GM18511 (cell line): ENCODE data around the gene GLIS2.

Experiments used
- ATAC-seq: cut with Tn5 transposase; IDR thresholded peaks from one replicate; pipeline ENCODE4 v1.9.1; 2021; ENCODE audit warnings: mild to moderate bottlenecking, moderate library complexity; ENCODE audit not compliant: unreplicated experiment

The GLIS2 gene

DNA sequence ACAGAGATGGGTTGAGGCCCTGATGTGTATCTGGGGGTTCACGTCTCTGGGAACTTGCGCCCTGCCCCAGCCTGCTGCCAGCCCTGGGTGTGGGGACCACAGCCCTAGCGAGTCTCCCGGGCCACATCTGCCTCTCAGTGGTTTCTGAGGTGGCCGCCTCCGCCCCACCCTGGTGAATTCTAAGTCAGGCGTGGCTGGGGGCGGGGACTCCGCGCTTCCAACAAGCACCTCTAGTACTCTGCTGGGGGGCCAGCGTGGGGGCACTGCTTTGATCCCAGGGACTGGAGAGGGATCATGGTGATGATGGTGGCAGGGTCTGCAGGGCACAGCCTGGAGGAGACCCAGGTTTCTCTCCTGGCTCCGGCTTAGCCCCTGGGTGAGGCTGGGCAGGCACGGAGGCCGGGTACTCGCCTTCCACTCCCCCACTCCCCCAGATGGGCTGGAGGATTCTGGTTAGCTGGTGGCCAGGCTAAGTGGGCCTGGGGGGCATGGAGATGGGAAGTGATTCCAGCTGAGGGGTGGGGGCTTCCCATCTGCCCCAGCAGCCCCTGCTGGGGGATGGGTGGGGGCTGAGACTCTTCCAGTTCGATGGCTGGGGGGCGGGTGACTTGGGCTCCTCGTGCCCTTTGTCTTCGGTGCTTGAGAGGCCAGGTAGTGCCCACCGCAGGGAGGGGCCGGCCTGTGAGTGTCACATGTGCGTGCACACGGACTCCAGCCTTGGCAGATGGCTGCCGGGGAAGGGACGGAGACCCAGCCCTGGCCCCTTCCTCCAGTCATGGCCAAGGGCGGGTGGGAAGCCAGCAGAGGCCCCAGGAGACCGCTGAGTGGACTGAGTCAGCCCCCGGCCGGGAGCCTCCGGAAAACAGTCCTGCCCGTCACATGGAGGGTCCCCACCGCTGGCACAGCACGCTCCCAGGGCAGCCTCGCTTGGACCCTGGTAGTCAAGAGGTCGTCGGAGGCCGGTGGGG lies 3.9 kb downstream of the GLIS2 start:
- peak; percentile 57 for ATAC-seq

DNA sequence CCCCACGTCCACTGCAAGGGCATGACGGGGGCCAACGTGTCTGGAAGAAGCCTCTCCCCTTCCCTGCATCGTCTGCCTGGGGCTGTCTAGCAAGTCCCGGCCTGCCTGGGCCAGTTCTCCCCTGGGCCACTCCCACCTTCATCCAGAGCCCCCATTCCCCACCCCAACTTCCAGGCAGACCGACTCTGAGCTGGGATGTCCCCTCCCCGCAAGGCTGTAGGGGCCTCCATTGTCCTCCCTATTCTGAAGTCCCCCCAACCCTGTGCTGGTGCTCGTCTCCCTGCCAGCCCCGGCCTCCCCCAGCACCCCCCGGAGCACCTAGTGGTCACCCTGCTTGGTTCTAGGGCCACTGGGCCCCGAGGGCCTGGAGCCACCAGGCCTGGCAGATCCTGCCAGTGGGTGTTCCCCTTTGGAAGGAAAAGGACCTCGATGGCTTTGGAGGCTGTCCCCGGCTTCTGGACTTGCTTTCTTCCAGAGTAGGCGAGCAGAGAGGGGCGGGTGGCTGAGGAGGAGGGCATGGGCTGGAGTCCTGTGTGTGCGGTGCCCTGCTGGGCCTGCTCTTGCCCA lies 4.8 kb downstream of the GLIS2 start:
- ATAC-seq = no peak

DNA sequence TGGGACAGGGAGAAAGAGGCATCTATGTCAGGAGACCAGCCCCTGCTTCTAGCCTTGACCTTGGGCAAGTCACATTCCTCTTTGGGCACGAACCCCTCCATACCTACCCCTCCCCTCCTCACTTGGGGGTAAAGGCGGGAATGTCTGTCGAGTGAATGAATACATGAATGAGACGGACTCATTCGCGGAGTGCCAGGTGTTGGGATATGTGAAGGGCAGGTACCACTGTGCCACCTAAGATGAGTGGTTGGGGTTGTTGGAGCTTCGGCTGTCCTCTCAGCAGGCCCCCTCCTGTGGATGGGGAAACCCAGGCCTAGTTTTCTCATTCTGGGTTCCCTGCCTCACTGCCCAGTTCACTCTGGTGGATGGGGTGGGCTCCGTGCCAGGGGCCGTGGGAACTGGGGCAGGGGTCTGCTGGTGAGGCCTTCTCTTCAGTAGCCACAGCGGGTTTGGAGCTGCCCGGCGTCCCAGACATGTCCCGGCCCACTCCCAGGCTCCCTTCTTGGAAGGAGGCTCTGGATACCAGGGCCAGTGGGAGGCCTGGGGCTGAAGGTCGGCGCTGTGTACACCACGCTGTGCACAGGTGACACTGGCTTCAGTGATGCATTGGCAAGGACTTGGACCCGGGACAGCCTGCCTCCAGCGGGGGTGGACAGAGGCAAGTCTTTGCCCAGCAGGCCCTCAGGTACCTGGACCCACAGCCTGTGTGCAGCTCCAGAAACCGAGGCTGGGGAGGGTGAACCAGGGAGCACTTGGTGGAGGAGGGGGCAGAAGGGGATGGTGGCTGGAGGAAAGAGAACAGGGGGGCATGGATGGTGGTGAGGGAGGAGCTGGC lies 5.6 kb downstream of the GLIS2 start:
- ATAC-seq = no peak

GRCh38 chr16:4322121-4323052 lies 6.5 kb downstream of the GLIS2 start:
- ATAC-seq = no peak

DNA sequence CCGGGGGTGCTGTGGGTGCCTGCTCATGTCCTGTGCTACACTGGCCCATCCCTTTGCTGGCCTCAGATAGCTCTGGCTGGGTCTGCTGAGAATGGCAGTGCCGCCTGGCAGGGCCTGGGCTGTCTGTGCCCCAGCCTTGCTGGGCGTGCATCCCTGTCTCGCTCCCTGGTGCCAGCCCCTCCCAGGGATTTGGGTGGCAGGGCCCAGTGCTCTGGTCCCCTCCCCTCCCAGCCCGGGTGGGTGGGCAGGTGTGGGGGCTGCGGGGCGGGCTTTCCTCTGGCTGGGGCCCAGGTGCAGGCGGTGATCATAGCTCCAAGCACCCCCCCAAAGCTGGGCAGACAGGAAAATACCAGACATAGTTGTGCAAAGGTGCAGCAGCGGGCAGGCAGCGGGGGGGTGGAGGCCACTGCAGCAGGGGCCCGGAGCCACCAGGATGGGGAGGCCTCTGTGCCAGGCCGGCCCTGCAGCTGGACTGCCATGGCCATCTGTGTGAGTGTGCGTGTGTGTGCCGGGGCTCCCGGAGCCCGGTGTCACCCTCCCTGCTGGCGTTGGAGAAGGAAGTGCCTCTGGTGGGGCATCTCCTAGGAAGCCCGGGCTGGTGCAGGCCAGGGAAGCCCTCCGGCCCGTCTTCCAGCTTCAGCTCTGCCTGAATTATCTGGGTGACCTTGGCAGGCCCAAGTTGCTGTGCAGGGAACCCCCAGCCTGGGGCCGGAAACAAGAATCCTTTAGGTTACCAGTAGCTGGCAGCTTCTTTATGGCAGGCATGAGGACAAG lies 7.4 kb downstream of the GLIS2 start:
- ATAC-seq = no peak

GRCh38 chr16:4323845-4324488 lies 8.1 kb downstream of the GLIS2 start:
- ATAC-seq = no peak

DNA sequence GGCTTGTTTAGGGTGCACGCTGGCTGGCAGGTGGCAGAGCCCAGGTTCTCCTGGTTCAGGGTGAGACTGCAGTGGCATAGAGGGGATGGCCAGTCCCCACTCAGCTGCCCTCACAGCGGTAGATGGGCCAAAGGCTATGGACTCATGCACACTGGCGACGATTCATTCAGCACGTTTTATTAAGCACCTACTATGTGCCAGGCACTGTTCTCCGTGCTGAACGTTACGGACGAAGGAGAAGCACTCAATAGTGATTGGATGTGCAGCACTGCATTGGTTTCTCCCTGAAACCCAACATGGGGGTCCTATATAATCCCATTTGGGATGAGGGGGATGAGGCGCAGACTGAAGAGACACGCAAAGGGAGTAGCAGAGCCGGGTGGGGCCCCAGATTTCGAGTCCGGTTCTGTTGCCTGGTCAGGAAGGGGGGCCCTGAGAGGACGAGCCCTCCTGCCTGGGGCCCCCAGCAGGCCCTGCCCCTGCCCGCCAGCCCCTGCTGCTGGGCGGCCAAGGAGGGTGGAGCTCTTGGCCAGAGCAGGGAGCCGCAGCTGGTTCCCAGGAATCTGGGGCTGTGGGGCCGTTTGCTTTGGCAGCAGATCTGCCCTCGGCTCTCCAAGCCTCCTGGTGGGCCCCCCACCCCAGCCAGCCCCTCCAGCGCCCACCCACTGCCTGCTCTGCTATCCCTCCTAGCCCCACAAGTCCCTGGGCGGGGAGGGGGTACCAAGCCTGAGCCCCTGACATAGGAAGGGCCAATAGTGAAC lies 8.8 kb downstream of the GLIS2 start:
- ATAC-seq = no peak

- ATAC-seq = no peak
Observed at GRCh38 chr16:4325253-4325758, 9.4 kb downstream of the GLIS2 start.

DNA sequence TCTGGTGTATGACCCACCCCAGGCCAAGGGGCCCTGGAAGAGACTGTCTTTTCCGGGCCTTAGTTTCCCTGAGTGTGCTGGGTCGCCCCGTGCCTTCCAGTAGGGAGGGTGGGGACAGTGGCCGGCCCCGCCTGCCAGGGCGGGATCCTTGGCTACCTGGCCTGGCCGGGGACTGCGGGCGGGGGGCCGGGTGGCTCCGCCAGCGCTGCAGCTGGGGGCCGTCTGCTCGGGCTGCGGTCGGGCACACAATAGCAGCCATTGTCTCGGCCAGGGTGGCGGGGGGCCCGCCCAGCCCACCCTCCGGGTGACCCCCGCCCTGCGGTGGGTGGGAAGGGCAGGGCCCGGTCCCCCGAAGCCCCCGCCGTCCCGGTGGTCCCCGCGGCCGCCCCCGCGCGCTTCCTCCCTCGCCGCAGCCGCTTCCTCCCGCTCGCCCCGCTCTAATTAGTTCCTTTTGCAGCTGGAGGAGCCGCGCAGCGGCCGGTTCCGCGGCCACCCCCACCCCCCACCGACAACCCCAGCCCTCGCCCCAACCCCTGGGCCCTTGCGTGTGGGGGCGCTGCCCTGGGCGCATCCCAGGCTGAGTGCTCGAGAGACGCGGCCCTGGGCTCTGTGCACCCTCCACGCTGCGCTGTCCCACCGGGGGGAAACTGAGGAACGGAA lies 11.6 kb downstream of the GLIS2 start:
- peak; percentile 28 for ATAC-seq

- ATAC-seq = peak; percentile 54
Observed at GRCh38 chr16:4328046-4328781, 12.3 kb downstream of the GLIS2 start.

- ATAC-seq = no peak
Observed at GRCh38 chr16:4328782-4329775, 13.2 kb downstream of the GLIS2 start.

DNA sequence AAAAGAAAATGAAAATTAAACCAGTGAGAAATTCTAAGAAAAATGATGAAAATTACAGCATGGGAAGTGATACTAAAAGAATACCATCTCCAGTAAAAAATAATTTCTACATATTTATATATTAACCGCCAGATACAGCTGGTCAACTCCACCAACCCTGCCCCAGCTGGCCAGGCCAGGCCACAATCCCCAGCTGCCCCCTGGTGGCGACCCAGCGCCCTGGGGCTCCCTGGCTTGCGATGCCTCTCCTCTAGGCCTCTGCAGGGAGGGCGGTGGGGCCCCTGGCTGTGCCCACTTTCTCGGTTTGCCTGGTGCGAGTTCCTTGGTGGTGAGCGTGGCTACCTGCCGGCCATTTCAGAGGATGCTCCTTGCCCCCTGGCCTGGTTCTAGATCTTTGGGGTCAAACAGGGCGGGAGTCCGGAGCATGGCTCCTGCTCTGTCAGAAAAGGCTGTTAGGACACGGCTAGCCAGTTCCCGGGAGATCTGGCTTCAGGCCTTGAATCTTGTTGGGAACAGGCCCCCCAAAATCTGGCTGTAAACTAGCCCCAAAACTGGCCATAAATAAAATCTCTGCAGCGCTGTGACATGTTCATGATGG lies 14.5 kb downstream of the GLIS2 start:
- ATAC-seq = no peak

- ATAC-seq = no peak
Observed at GRCh38 chr16:4332083-4332482, 16.2 kb downstream of the GLIS2 start.

DNA sequence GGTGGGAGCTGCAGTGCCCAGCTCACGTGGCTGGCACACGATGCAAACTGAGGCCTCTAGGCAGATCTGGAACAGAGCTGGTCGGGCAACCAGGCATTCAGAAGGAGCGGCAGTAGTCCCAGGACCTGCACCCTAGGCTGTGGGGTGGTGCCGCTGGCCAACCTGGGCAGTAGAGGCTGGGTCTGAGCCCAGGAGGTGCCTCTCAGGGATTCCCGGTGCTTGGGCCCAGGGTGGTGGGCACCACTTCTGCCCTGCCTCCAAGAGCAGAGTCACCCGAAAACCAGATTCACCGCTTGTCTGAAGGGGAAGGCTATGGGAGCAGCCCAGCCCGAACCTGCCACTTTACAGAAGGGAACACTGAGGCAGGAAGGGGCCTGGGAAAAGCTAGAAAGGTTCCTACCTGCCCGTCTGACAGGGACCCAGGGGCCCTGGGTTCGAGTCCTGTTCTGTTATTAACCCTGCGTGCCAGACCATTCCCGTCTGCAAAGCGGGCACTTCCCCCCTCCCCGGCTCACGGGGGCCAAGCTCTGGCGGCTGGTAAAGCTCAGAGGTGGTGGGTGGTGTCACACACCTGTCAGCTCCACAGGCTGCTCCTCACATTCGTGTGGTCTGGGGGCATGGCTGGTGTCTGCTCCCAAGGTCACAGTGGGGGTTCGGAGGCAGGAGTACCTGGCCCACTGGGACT lies 16.9 kb downstream of the GLIS2 start:
- no peak for ATAC-seq

GRCh38 chr16:4333308-4333638 lies 17.4 kb downstream of the GLIS2 start:
- ATAC-seq = no peak
